Activated CD8-positive, alpha-beta memory T cell treated with anti-CD3 and anti-CD28 coated beads for 24 hours (primary cell): ENCODE data around the gene TPK1.

Experiments
- DNase-seq: peaks from one replicate; pipeline ENCODE4 v3.0.0-alpha.2; 2020

TPK1 gene

DNA sequence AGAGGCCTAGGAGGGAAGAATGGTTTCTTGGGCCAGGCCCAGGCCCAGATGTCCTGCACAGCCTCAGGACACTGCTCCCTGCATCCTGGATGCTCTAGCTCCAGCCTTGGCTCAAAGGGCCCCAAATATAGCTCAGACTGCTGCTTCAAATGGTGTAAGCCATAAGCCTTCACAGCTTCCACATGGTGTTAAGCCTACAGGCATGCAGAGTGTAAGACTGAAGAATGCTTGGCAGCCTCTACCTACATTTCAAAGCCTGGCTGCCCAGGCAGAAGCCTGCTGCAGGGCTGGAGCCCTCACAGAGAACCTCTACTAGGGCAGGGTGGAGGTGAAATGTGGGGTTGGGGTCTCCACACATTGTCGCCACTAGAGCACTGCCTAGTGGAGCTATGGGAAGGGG lies 118.1 kb downstream of the TPK1 start:
- no peak for DNase-seq

GRCh38 chr7:144713850-144714249 lies 122.0 kb downstream of the TPK1 start:
- DNase-seq = no peak

- no peak for DNase-seq
Observed at GRCh38 chr7:144710791-144711190, 125.1 kb downstream of the TPK1 start.

DNA sequence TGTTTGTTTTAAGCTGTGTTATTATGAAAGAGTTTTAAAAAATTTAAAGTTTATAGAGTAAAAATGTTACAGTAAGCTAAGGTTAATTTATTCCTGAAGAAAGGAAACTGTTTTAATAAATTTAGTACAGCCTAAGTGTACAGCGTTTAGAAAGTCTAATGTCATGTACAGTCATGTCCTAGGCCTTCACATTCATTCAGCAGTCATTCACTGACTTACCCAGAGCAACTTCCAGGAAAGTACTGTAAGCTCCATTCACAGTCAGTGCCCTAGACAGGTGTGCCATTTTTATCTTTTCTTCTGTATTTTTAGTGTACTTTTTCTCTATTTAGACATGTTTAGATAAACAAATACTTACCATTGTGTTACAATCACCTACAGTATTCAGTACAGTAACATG lies 126.8 kb downstream of the TPK1 start:
- DNase-seq = no peak

DNA sequence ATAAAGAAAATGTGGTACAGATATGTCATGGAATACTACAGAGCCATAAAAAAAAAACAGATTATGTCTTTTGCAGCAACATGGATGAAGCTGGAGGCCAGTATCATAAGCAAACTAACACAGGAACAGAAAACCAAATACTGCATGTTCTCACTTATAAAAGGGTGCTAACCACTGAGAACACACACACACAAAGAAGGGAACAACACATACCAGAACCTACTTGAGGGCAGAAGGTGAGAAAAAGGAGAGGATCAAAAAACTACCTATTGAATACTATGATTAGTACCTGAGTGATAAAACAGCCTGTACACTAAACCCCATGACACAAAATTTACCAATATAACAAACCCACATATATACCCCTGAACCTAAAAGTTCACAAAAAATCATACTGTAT lies 144.6 kb downstream of the TPK1 start:
- DNase-seq = no peak

DNA sequence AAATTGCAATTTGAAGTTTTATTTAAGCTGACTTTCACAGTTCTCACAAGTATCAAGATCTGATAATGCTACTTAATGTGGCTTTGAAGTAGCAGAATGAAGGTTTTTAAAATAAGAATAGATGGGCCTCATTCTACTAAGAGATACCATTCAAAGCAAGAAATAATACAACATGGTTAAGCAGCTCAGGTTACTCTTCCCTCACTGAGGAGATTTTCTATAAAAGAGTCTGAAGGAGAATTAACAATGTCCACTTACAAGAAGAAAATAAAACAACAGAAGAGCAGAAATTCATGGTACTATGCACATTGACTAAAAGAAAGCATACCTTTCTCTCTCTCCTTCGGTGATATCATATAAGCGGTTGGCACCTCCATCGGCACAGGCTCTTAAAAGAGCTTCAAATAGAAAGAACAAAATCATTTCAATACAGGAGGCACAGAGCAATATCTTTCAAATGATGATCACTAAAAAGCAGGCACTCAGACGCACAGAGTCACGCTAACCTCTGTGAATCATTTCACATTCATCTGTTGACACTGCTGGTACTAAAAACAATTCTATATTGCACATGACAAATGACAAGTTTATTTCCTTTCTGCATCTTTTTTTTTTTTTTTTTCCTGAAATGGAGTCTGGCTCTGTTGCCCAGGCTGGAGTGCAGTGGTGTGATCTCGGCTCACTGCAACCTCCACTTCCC lies 153.1 kb downstream of the TPK1 start:
- DNase-seq = no peak

DNA sequence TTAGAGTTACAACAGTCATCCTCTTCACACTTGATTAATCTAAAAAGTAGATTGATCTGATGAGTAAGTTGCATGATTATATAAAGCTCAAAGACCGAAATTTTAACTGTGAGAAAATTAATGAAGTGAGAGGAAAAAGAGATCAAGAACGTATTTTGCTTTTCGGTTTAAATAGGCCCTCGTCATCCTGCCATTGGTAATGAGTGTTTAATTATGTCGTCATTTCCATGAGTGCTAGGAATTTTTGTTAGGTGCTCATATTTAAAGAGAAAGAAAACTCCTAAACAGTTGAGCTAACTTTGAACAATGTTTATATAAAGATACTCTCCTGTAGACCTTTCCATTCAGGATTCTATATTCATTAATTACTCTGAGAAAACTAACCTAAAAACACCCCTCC lies 159.4 kb downstream of the TPK1 start:
- no peak for DNase-seq

DNA sequence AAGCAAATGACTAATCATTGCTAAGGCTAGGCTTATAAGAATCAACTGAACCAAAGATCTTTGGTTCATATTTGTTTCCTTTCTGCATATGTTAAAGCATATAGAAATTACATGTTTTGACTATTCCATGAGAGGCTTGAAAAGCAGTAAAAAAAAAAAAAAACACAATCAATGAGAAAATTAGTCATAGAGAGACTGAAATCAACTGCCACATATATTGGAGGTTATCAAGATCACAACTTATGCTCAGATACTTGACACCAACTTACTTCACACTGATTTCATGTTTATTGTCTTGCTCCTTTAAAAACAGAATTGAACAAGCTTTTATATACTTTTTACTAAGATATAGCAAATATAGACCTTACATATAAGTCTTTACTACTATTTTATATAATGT lies 161.3 kb downstream of the TPK1 start:
- DNase-seq = no peak

DNA sequence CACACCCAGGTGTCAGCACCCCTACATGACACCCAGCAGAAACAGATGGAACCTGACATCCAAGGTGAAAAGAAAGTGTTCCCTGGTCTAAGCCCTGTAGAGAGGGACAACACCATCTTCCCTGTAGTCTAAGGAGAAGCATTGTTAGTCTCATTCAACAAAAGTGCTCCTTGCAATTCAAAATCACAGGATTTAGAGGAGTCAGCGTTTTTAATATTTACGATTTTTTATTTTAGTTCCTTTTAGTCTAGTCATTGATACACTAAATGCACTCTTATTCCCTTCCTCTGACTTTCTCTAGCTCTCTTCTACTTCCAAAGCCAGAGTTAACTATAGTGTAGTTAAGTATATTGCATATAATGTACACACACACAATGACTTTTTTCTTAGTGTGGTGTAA lies 163.0 kb downstream of the TPK1 start:
- DNase-seq = no peak

DNA sequence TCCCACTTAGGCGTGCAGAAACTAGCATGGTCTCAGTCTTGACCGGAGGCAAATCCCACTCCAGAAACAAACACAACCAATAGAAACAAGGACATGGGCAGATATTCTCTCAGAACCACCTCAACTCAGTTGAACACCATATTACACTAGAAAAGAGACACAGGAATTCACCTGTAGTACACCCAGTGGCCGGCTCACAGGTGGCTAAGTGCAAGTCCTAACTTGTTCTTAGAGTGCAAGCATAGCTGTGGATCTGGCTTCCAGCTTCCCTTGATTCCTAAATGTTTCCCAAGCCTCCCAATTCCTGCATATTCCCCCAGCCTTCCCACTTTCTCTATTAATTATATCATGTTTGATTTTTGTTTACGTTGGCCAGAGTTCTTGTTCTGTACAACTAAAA lies 164.4 kb downstream of the TPK1 start:
- DNase-seq = no peak

DNA sequence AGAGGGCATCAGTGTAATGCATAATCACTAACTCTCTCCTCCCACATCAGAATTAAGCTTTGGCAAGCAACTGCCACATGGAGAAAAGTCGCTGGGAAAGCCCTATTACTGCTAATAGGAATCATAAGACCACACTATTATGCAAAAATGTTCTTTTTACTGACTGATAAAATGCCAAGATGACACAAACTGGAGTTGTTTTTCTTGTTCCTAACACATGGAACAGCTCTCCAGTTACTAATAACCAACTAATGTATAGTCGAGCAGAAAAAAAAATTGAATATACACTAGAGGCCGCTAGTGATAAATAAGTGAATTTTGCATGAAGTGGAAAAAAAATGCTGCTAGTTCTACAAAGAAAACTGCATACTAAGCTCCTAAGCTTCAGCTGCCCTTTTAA lies 165.6 kb downstream of the TPK1 start:
- no peak for DNase-seq

DNA sequence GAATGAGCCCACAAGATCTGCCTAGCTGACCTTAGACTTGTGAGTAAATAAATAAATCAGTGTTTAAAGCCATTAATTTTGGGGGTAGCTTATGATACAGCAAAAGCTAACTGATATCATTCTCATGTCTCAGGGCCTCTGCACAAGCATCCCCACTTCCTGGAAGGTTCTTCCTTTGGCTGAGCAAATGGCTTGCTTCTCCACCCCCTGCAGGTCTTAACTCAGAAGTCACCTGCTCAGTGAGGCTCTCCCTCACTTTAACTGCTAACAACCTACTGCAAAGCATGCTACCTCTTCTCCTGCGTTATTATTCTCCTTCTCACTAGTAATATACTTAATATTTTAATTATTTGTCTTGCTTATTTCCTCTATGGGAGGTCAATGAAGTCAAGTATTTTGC lies 167.3 kb downstream of the TPK1 start:
- no peak for DNase-seq

DNA sequence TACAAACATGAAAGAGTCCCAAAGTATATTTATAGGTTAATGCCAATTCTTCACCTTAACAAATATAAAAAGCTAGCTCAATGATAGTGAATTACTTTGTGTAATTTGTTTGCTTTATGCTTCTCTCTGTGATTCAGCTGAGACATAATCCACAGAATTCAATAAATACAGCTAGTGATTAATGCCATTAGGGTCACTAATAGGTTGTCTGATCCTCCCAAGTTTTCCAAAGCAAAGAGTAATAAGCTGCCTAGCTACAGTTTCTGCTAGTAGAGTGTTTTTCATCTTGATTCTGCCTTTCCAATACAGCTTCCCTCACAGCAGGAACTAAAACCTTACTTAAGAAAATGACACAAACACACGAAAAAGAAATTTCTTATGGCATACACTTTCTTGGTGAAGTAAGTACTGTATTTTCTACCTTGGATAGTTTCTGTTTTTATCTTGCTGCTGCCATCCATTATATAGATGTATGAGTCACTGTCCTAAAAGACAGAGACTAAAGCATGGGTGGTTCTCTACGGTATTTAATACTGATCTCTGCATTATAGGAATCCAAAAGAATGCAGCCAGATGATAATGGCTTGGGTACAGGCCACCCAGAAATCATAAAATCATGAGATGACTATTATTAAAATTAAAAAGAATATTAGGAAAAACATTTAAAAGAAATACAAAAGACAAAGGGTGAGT lies 170.0 kb downstream of the TPK1 start:
- no peak for DNase-seq

DNA sequence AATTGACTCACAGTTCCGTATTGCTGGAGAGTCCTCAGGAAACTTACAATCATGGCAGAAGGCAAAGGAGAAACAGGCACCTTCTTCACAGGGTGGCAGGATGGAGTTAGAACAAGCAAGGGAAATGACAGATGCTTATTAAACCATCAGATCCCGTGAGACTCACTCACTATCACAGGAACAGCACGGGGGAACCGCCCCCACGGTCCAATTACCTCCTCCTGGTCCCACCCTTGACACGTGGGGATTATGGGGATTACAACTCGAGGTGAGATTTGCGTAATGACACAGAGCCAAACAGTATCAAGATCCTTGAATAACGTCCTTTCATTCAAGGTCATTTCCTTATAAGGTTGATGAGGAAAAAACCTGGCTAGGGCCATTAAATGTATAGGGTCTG lies 176.6 kb downstream of the TPK1 start:
- DNase-seq = no peak

GRCh38 chr7:144656965-144657517 lies 178.8 kb downstream of the TPK1 start:
- no peak for DNase-seq

GRCh38 chr7:144653449-144653848 lies 182.4 kb downstream of the TPK1 start:
- no peak for DNase-seq

GRCh38 chr7:144650439-144650838 lies 185.4 kb downstream of the TPK1 start:
- no peak for DNase-seq

DNA sequence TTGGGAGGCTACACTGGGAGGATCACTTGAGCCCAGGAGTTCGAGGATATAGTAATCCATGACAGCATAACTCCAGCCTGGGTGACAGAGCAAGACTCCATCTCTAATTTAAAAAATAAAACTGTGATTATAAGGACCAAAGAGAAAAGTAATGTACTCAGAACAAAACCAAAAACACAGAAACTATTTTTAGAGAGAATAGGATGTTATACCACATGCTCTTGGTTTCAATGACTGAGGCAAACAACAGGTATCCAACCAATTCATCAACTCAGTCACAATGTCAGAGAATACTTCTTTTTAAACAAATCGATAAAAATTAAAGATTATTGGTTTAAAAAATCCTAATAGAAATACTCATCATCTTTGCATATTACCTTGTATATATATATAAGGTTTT lies 186.7 kb downstream of the TPK1 start:
- DNase-seq = no peak

- DNase-seq = no peak
Observed at GRCh38 chr7:144641389-144642044, 194.3 kb downstream of the TPK1 start.

- no peak for DNase-seq
Observed at GRCh38 chr7:144632724-144633123, 203.1 kb downstream of the TPK1 start.

DNA sequence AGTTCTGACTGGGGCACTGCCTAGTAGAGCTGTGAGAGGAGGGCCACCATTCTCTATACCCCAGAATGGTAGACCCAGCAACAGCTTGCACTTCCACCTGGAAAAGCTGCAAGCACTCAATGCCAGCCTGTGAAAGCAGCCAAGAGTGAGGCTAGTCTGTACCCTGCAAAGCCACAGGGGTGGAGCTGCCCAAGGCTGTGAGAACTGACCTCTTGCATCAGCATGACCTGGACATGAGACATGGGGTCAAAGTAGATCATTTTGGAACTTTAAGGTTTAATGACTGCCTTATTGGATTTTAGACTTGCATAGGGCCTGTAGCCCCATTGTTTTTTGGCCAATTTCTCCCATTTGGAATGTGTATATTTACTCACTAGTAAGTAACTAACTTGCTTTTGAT lies 206.3 kb downstream of the TPK1 start:
- no peak for DNase-seq

GRCh38 chr7:144629011-144629410 lies 206.8 kb downstream of the TPK1 start:
- no peak for DNase-seq

DNA sequence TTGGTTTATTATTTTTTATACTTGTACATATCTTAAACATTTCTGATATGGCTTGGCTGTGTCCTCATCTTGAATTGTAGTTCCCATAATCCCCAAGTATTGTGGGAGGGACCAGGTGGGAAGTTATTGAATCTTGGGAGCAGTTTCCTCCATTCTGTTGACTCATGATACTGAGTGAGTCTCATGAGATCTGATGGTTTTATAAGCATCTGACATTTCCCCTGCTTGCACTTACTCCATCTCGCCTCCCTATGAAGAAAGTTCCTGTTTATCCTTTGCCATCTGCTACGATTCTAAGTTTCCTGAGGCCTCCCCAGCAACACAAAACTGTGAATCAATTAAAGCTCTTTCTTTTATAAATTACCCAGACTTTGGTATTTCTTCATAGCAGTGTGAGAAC lies 207.7 kb downstream of the TPK1 start:
- DNase-seq = no peak

DNA sequence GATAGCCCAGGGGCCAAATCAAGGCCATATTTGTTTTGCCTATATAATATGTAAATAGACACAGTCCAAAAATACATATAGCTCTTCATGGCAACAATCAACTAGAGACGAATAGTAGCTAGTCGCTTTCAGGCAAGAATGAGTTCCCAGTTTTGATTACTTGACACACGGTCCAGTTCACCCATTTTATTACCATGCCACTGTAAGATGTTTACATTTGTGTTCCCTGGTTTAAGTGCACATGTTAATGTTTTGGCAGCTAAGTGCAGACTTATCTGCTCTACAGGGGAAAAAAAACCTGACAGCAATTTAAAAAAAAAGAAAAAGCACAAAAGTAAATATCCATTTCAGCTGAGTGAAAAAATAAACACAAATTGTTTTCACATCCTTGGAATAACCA lies 213.1 kb downstream of the TPK1 start:
- DNase-seq = no peak
